Naive B cell (primary cell): ENCODE data around the gene RPUSD1. TPM values are rescaled to one million over a fixed set of nuclear protein-coding genes. Genes with fewer than 3 reads are reported as not detected.

Source experiments
- ATAC-seq, 2 donors: fragments of 150-1000 bp; cut with Tn5 transposase; 2 replicates each; pipeline ENCODE4 v1.10.0; 2021; ENCODE audit warnings: low read depth in 2 of 2, mild to moderate bottlenecking in 2 of 2, moderate library complexity in 2 of 2
- DNase-seq: peaks from one replicate; pipeline ENCODE4 v3.0.0; 2022
- H3K27ac Mint-ChIP-seq, 6 donors: one replicate each; pipeline ENCODE4 v1.8.0; 2020 to 2022; ENCODE audit warnings: mild to moderate bottlenecking in 6 of 6, mixed read lengths in 6 of 6, moderate library complexity in 5 of 6, inconsistent platforms in 2 of 6
- H3K27me3 Mint-ChIP-seq, 3 donors: one replicate each; pipeline ENCODE4 v1.8.0; 2021 to 2022; ENCODE audit warnings: mixed read lengths in 3 of 3, mild to moderate bottlenecking in 1 of 3
- H3K36me3 Mint-ChIP-seq, 2 donors: one replicate each; pipeline ENCODE4 v1.8.0; 2020 to 2022; ENCODE audit warnings: mixed read lengths in 2 of 2, inconsistent platforms in 1 of 2, mild to moderate bottlenecking in 1 of 2
- H3K4me1 Mint-ChIP-seq, 3 donors: one replicate each; pipeline ENCODE4 v1.8.0; 2020 to 2022; ENCODE audit warnings: mixed read lengths in 3 of 3, inconsistent platforms in 1 of 3, mild to moderate bottlenecking in 1 of 3, moderate library complexity in 1 of 3
- H3K4me3 Mint-ChIP-seq, 8 donors: one replicate each; pipeline ENCODE4 v1.8.0; 2020 to 2022; ENCODE audit warnings: mild to moderate bottlenecking in 8 of 8, mixed read lengths in 8 of 8, moderate library complexity in 8 of 8, inconsistent platforms in 2 of 8
- H3K9me3 Mint-ChIP-seq, 7 donors: one replicate each; pipeline ENCODE4 v1.8.0; 2020 to 2022; ENCODE audit warnings: mixed read lengths in 7 of 7, mild to moderate bottlenecking in 5 of 7, inconsistent platforms in 2 of 7, moderate library complexity in 1 of 7
- polyA plus RNA-seq, 6 donors: library from polyadenylated mRNA; unstranded; fragments of 300-500 nt; fragmentation: Illumina TruSeq; gene quantifications; one replicate each; pipeline ENCODE4 v1.2.3, GENCODE V29; 2021; ENCODE audit warnings: low read depth in 6 of 6

The RPUSD1 gene
- polyA plus RNA-seq, 6 donors from 2014 or later, result 24.5 to 43.9 (median 33.7) TPM

DNA sequence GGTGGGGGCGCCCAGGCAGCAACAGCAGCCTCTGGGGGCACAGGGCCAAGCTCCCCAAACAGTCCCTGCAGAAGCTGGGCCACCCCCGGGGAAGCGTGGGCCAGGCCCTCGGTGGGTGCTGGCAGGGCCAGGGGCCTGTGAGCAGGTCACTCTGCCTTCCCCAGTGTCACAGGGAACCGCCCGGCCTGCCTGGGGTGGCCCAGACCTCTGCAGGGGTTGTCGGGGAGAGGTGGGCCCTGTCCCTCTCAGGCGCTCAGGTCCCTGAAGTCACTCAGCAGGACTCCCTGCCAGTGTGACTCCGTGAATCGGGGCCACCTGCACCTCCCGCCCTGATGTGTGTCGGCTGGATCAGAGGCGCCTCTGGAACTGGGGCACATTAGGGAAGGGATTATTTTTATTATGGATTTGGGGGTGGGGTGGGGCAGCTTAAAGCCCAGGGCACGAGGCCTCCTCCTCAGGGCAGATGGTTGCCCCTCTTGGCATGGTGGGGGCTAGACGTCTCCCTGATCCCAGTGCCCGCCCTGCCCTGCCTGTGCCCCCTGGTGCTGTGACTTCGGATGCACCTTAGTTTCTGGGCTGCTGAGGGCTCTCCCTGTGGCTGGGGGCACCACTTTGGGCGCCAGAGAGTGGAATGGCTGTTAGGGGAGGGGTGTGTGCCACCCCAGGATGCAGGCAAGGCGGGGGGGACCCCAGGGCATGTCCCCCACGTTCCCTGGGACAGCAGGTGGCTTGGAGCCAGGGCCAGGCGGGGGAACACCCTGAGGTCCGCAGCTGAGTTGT, 13.6 kb upstream of the RPUSD1 start:
- H3K4me3 Mint-ChIP-seq, result no peak overlapping the region
- peaks cover 0 to 35% (median 8%) of the 10 kb centered on the region in 3 donors for H3K27me3 Mint-ChIP-seq
- no peak overlapping the region for H3K27ac Mint-ChIP-seq
- H3K9me3 Mint-ChIP-seq, result peaks cover 0 to 3% (median 0%) of the 10 kb centered on the region in 7 donors
- peaks cover 0 to 2% (median 0%) of the 10 kb centered on the region in 3 donors for H3K4me1 Mint-ChIP-seq
- DNase-seq (no peak), ATAC-seq (no peak)
- peaks cover 0 to 8% of the 10 kb centered on the region in 2 donors for H3K36me3 Mint-ChIP-seq

- peaks cover 0 to 35% (median 8%) of the 10 kb centered on the region in 3 donors for H3K27me3 Mint-ChIP-seq
- DNase-seq (no peak), ATAC-seq (peak; percentile 13 to 38)
- H3K36me3 Mint-ChIP-seq, result peaks cover 0 to 8% of the 10 kb centered on the region in 2 donors
- H3K9me3 Mint-ChIP-seq, result peaks cover 0 to 3% (median 0%) of the 10 kb centered on the region in 7 donors
- H3K4me1 Mint-ChIP-seq, result no peaks in the 10 kb centered on the region
- no peak overlapping the region for H3K4me3 Mint-ChIP-seq
- H3K27ac Mint-ChIP-seq, result no peak overlapping the region
Observed at GRCh38 chr16:800834-801511, 12.8 kb upstream of the RPUSD1 start.

GRCh38 chr16:799948-800833, 12.0 kb upstream of the RPUSD1 start, which contains the start of gene GNG13:
Gene GNG13 (minus strand): TSS chr16:800734. CDS start chr16:799077, 1,657 bp downstream.
- Mint-ChIP-seq H3K27me3 (peaks cover 0 to 35% (median 8%) of the 10 kb centered on the region in 3 donors), H3K9me3 (peaks cover 0 to 3% (median 0%) of the 10 kb centered on the region in 7 donors), H3K4me3 (peak within 1 kb of the TSS in 1 of 8 donors; percentile 52), H3K4me1 (no peaks in the 10 kb centered on the region), H3K36me3 (peaks cover 0 to 8% of the 10 kb centered on the region in 2 donors), H3K27ac (no peak within 1 kb of the TSS)
- DNase-seq (no peak), ATAC-seq (no peak)

GRCh38 chr16:799111-799947, 11.1 kb upstream of the RPUSD1 start:
- H3K36me3 Mint-ChIP-seq, result peaks cover 0 to 8% of the 10 kb centered on the region in 2 donors
- DNase-seq (no peak), ATAC-seq (no peak)
- H3K27ac Mint-ChIP-seq, result no peak overlapping the region
- peaks cover 0 to 3% (median 0%) of the 10 kb centered on the region in 7 donors for H3K9me3 Mint-ChIP-seq
- peaks cover 0 to 32% (median 8%) of the 10 kb centered on the region in 3 donors for H3K27me3 Mint-ChIP-seq
- no peak overlapping the region for H3K4me3 Mint-ChIP-seq
- no peaks in the 10 kb centered on the region for H3K4me1 Mint-ChIP-seq

DNA sequence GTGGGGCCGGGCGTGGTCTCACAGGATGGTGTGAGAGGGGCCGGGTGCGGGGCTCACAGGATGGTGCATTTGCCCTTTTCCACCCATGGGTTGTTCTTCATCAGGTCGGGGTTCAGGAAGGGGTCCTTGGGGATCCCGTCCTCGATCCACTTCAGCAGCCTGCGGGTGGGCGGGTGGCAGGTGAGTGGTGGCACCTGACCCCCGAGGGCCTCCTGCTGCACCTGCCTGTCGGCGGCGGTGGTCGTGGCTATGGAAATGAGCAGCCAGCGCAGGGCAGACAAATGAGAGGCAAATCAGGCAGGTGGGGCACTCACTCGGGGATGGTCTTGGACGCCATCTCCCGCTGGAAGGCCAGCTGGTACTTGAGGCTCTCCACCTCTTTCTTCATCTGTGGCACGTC, 10.5 kb upstream of the RPUSD1 start:
- Mint-ChIP-seq H3K27ac (no peak overlapping the region), H3K4me1 (no peaks in the 10 kb centered on the region), H3K9me3 (peaks cover 0 to 3% (median 0%) of the 10 kb centered on the region in 7 donors), H3K4me3 (no peak overlapping the region), H3K27me3 (peaks cover 0 to 30% (median 8%) of the 10 kb centered on the region in 3 donors), H3K36me3 (peaks cover 0 to 8% of the 10 kb centered on the region in 2 donors)
- ATAC-seq (no peak), DNase-seq (no peak)

DNA sequence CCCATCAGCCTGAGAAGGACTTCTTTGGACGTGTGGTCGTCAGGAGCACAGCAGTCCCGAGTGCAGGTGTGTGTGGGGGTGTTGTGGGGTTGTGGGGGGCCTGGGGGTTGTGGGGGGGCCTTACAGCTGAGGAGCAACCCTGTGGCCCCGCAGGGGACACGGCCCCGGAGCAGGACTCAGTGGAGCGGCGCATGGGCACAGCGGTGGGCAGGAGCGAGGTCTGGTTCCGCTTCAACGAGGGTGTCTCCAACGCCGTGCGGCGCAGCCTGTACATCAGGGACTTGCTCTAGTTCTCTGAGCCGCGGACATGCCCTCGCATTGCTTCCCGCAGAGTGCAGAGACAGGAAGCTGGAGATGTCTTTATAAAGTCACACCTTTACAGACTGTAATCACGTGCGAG, 9.5 kb upstream of the RPUSD1 start:
- DNase-seq (no peak), ATAC-seq (no peak)
- H3K36me3 Mint-ChIP-seq, result peaks cover 0 to 8% of the 10 kb centered on the region in 2 donors
- H3K27me3 Mint-ChIP-seq, result peaks cover 0 to 30% (median 8%) of the 10 kb centered on the region in 3 donors
- H3K9me3 Mint-ChIP-seq, result peaks cover 0 to 3% (median 0%) of the 10 kb centered on the region in 7 donors
- H3K4me1 Mint-ChIP-seq, result no peaks in the 10 kb centered on the region
- no peak overlapping the region for H3K27ac Mint-ChIP-seq
- H3K4me3 Mint-ChIP-seq, result no peak overlapping the region

- Mint-ChIP-seq H3K9me3 (peaks cover 0 to 3% (median 0%) of the 10 kb centered on the region in 7 donors), H3K4me3 (no peak overlapping the region), H3K27me3 (peaks cover 0 to 25% (median 8%) of the 10 kb centered on the region in 3 donors), H3K27ac (no peak overlapping the region), H3K4me1 (no peaks in the 10 kb centered on the region), H3K36me3 (peaks cover 0 to 8% of the 10 kb centered on the region in 2 donors)
- DNase-seq (no peak), ATAC-seq (no peak)
Observed at GRCh38 chr16:797120-797420, 8.9 kb upstream of the RPUSD1 start.

DNA sequence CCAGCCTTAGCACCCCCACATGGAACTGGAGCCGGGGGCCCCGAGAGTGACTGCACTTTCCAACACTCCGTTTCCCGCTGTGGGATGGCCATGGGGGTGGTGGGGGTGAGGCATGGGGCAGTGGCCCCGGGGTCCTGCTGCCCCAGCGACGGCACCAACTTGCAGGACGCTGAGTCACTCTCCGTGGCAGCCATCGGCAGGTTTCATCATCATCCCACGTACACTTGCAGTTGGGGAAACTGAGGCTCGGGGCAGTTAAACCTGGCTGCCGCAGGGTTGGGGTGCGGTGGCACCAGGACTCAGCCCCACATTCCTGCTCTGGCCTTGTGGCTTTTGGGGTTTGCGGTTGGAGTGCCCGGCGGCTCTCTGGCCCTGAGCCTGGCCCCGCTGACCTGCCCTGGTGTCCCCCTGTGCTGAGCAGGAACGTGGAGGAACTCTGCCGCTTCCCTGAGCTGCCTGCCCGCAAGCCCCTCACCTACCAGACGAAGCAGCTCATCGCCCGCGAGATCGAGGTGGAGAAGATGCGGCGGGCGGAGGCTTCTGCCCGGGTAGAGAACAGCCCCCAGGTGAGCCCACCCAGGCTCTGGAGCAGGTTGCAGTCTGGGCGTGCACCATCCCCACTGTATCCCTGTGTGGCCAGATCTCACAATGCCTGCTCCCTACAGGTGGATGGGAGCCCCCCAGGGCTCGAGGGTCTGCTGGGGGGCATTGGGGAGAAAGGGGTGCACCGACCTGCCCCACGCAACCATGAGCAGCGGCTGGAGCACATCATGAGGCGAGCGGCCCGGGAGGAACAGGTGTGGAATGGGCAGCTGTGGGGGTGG, 8.3 kb upstream of the RPUSD1 start:
- peaks cover 0 to 3% (median 2%) of the 10 kb centered on the region in 3 donors for H3K4me1 Mint-ChIP-seq
- peaks cover 0 to 10% of the 10 kb centered on the region in 2 donors for H3K36me3 Mint-ChIP-seq
- DNase-seq (no peak), ATAC-seq (no peak)
- no peak overlapping the region for H3K4me3 Mint-ChIP-seq
- H3K9me3 Mint-ChIP-seq, result peaks cover 0 to 3% (median 0%) of the 10 kb centered on the region in 7 donors
- peaks cover 0 to 20% (median 8%) of the 10 kb centered on the region in 3 donors for H3K27me3 Mint-ChIP-seq
- H3K27ac Mint-ChIP-seq, result no peak overlapping the region

- H3K36me3 Mint-ChIP-seq, result peaks cover 0 to 16% of the 10 kb centered on the region in 2 donors
- H3K4me1 Mint-ChIP-seq, result peaks cover 0 to 5% (median 5%) of the 10 kb centered on the region in 3 donors
- H3K27me3 Mint-ChIP-seq, result peaks cover 0 to 16% (median 8%) of the 10 kb centered on the region in 3 donors
- DNase-seq, result no peak
- H3K9me3 Mint-ChIP-seq, result peaks cover 0 to 3% (median 0%) of the 10 kb centered on the region in 7 donors
- no peak for ATAC-seq
- H3K27ac Mint-ChIP-seq, result no peak overlapping the region
- no peak overlapping the region for H3K4me3 Mint-ChIP-seq
Observed at GRCh38 chr16:795580-796229, 7.5 kb upstream of the RPUSD1 start.

GRCh38 chr16:794853-795466, 6.8 kb upstream of the RPUSD1 start:
- peaks cover 0 to 16% (median 8%) of the 10 kb centered on the region in 3 donors for H3K27me3 Mint-ChIP-seq

More at GRCh38 chr16:794853-795466, 6.8 kb upstream of the RPUSD1 start:
- peaks cover 0 to 5% (median 5%) of the 10 kb centered on the region in 3 donors for H3K4me1 Mint-ChIP-seq
- ATAC-seq (no peak), DNase-seq (no peak)
- H3K9me3 Mint-ChIP-seq, result peaks cover 0 to 3% (median 0%) of the 10 kb centered on the region in 7 donors
- H3K27ac Mint-ChIP-seq, result no peak overlapping the region
- peaks cover 0 to 16% of the 10 kb centered on the region in 2 donors for H3K36me3 Mint-ChIP-seq
- no peak overlapping the region for H3K4me3 Mint-ChIP-seq
